HUES64 (cell line): Measurements from ENCODE around the gene AKAP11.

Experiments used
- H3K27ac ChIP-seq: 2 replicates; pipeline ENCODE4 v1.7.0; 2013; ENCODE audit warnings: low read depth, low read length, inconsistent platforms
- H3K27me3 ChIP-seq: 2 replicates; pipeline ENCODE4 v1.6.1; 2013; ENCODE audit warnings: mild to moderate bottlenecking, low read length; ENCODE audit not compliant: insufficient read depth
- H3K36me3 ChIP-seq: 2 replicates; pipeline ENCODE4 v1.6.1; 2013; ENCODE audit warnings: mild to moderate bottlenecking, low read length; ENCODE audit not compliant: insufficient read depth
- H3K4me1 ChIP-seq: 2 replicates; pipeline ENCODE4 v1.6.1; 2013; ENCODE audit warnings: mild to moderate bottlenecking, low read length, moderate library complexity; ENCODE audit not compliant: insufficient read depth
- H3K4me3 ChIP-seq: 2 replicates; pipeline ENCODE4 v1.5.1; 2013; ENCODE audit warnings: mild to moderate bottlenecking, low read length, moderate library complexity
- H3K9ac ChIP-seq: 2 replicates; pipeline ENCODE4 v1.6.1; 2013; ENCODE audit warnings: mild to moderate bottlenecking, low read depth, low read length
- H3K9me3 ChIP-seq: 2 replicates; pipeline ENCODE4 v1.6.1; 2013; ENCODE audit warnings: low read depth, low read length; ENCODE audit not compliant: insufficient read depth
- WGBS: fragments of 150-250, 120-280 bp; methylation state at CpG from one replicate; pipeline ENCODE4 v1.1.7; 2013; ENCODE audit warnings: missing lambda C conversion rate; 5-methylcytosine and 5-hydroxymethylcytosine counted together

The AKAP11 gene

GRCh38 chr13:42312817-42313431 is 41.0 kb downstream of the AKAP11 start:
- no peak overlapping the region for H3K4me3 ChIP-seq
- no peak overlapping the region for H3K9ac ChIP-seq
- peaks cover 53% of the 10 kb centered on the region for H3K36me3 ChIP-seq
- H3K4me1 ChIP-seq, result no peaks in the 10 kb centered on the region
- H3K9me3 ChIP-seq, result no peaks in the 10 kb centered on the region
- WGBS, result 95% methylated on average over 2 of the region's 2 CpGs
- H3K27me3 ChIP-seq, result no peaks in the 10 kb centered on the region
- H3K27ac ChIP-seq, result no peak overlapping the region

DNA sequence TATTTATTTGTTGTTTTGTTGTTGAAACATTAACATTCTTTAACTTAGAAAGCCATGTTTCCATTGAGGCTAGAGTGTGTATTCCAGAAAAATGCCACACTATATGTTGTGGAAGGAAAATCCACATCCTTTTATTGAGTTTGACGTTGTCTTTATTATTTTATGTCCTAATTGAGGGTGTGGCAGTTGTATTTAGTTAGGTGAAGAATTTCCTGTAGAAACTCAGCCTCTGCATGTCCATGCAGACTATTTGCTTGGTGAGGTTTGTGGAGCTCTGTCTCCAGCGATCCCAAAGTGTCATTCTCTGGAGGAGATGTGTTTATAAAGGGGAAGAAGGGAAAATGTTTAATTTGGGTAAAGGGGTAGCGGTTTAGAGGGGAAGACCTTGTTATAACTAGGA is 46.6 kb downstream of the AKAP11 start:
- no peak overlapping the region for H3K4me3 ChIP-seq
- H3K9me3 ChIP-seq, result no peaks in the 10 kb centered on the region
- 82% methylated on average over 3 of the region's 3 CpGs for WGBS
- no peak overlapping the region for H3K27ac ChIP-seq
- peaks cover 27% of the 10 kb centered on the region for H3K4me1 ChIP-seq
- H3K27me3 ChIP-seq, result no peaks in the 10 kb centered on the region
- H3K36me3 ChIP-seq, result peaks cover 18% of the 10 kb centered on the region
- no peak overlapping the region for H3K9ac ChIP-seq

DNA sequence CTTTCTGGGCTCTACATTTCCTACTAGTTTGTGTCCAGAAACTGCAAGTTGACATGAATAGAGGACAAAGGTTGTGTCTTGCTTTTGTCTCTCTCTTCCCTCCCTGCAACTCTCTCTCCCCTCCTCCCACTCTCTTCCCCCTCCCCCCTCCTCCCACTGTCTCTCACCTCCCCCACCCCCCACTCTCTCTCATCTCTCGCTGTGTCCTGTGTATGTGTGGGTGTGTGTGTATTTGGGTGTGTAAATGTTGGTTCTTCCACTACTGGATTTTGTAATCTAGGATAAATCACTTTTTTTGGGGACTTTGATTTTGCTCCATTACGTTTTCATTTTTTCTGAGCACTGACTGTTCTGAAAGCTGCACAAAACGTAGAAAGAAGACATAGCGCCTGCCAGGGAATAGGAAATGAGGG is 48.4 kb downstream of the AKAP11 start:
- WGBS, result 52% methylated on average over 4 of the region's 4 CpGs
- Histone ChIP-seq H3K27me3 (no peaks in the 10 kb centered on the region), H3K4me3 (peak overlapping the region; percentile 19; the same call in 1 of the 2 replicates), H3K4me1 (peaks cover 27% of the 10 kb centered on the region), H3K9me3 (no peaks in the 10 kb centered on the region), H3K9ac (peak overlapping the region; percentile 39; the same call in 1 of the 2 replicates), H3K27ac (peak overlapping the region; percentile 54; the same call in 1 of the 2 replicates), H3K36me3 (peaks cover 12% of the 10 kb centered on the region)

DNA sequence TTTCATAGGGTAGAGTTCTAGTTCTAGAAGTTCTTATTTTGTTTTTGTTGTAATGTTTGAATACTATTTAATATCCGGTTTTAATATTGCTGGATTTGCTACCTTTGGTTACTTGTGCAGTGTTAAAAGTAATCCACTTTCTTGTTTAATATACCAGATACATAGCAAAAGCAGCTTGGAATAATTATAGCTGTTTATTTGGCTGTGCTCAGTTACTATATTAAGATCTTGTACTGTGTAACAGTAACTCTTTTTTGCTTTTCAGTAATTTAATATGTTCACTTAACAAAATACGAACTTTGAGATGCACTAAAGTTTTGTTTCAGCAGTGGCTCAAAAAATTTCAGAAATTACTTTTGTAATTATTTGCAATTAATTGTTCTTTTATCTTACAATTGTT is 50.9 kb downstream of the AKAP11 start:
- no peak overlapping the region for H3K27ac ChIP-seq
- H3K4me3 ChIP-seq, result no peak overlapping the region
- H3K4me1 ChIP-seq, result peaks cover 27% of the 10 kb centered on the region
- H3K27me3 ChIP-seq, result no peaks in the 10 kb centered on the region
- H3K36me3 ChIP-seq, result peaks cover 8% of the 10 kb centered on the region
- no peaks in the 10 kb centered on the region for H3K9me3 ChIP-seq
- WGBS, result 100% methylated on average over 2 of the region's 2 CpGs
- H3K9ac ChIP-seq, result no peak overlapping the region

GRCh38 chr13:42324704-42325103 is 52.8 kb downstream of the AKAP11 start:
- Histone ChIP-seq H3K4me3 (no peak overlapping the region), H3K27ac (no peak overlapping the region), H3K4me1 (peaks cover 13% of the 10 kb centered on the region), H3K9me3 (no peaks in the 10 kb centered on the region), H3K27me3 (no peaks in the 10 kb centered on the region), H3K36me3 (peaks cover 3% of the 10 kb centered on the region; the same call in 1 of the 2 replicates), H3K9ac (no peak overlapping the region)

GRCh38 chr13:42327725-42328124 is 55.8 kb downstream of the AKAP11 start:
- Histone ChIP-seq H3K4me1 (no peaks in the 10 kb centered on the region), H3K27me3 (no peaks in the 10 kb centered on the region), H3K9me3 (no peaks in the 10 kb centered on the region), H3K9ac (no peak overlapping the region), H3K27ac (no peak overlapping the region), H3K4me3 (no peak overlapping the region), H3K36me3 (peaks cover 3% of the 10 kb centered on the region; the same call in 1 of the 2 replicates)

DNA sequence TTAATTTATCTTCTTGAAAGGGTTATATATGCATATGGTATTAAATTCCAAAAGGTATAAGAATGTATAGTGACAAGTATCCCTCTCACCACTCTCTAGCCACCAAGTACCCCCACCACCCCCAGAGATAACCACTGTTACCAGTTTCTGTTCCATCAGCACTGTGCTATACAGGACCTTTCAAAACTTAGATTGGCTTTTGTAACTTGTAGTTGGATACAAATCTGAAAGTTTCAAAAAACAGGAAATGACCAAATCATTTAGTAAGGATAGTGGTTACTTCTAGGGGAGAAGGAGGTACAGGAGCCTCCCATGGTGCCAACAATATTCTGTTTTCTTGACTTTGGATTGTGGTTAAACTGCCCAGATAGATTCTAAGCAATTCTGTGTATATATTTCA is 56.7 kb downstream of the AKAP11 start:
- Histone ChIP-seq H3K4me1 (no peaks in the 10 kb centered on the region), H3K9me3 (no peaks in the 10 kb centered on the region), H3K4me3 (no peak overlapping the region), H3K27me3 (no peaks in the 10 kb centered on the region), H3K27ac (no peak overlapping the region), H3K36me3 (no peaks in the 10 kb centered on the region), H3K9ac (no peak overlapping the region)

DNA sequence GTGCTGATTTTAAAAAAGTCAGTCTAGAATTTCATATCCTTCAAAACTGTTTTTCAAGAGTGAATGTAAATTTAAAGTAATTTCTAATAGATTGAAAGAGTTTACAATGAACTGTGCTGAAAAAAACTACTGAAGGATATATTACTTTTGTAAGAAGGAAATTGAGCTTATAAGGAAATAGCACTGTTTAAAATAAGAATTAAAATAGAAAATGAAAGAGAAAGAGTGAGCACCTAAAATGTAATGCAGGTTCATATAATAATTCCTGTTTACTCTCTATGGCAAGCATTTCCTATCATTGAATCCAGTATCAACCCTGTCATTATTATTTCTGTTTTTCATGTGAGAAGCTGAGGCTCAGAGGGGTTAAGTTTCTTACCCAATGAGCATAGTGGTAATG is 57.3 kb downstream of the AKAP11 start:
- H3K27ac ChIP-seq, result no peak overlapping the region
- H3K36me3 ChIP-seq, result no peaks in the 10 kb centered on the region
- H3K9ac ChIP-seq, result no peak overlapping the region
- no peak overlapping the region for H3K4me3 ChIP-seq
- no peaks in the 10 kb centered on the region for H3K4me1 ChIP-seq
- H3K9me3 ChIP-seq, result no peaks in the 10 kb centered on the region
- no peaks in the 10 kb centered on the region for H3K27me3 ChIP-seq

DNA sequence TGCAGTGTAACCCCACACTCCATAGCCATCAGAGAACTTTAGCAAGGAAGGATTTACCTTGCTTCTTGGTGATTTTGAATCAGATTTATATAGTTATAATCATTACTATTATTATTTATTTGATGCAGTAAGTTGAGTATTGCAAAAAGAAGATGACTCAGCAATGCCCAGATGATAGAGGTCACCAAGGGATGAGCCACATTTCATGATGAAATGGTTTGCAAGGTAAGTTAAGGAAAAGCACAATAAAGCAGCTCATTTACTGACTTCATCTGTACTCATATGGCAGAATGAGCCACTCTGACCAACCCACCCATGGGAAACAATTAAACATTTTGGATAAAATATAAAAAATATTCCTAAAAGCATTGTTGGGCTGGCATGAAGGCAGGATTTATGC is 59.1 kb downstream of the AKAP11 start:
- no peak overlapping the region for H3K9ac ChIP-seq
- H3K27ac ChIP-seq, result no peak overlapping the region
- H3K4me1 ChIP-seq, result no peaks in the 10 kb centered on the region
- H3K36me3 ChIP-seq, result no peaks in the 10 kb centered on the region
- no peaks in the 10 kb centered on the region for H3K27me3 ChIP-seq
- no peaks in the 10 kb centered on the region for H3K9me3 ChIP-seq
- H3K4me3 ChIP-seq, result no peak overlapping the region

DNA sequence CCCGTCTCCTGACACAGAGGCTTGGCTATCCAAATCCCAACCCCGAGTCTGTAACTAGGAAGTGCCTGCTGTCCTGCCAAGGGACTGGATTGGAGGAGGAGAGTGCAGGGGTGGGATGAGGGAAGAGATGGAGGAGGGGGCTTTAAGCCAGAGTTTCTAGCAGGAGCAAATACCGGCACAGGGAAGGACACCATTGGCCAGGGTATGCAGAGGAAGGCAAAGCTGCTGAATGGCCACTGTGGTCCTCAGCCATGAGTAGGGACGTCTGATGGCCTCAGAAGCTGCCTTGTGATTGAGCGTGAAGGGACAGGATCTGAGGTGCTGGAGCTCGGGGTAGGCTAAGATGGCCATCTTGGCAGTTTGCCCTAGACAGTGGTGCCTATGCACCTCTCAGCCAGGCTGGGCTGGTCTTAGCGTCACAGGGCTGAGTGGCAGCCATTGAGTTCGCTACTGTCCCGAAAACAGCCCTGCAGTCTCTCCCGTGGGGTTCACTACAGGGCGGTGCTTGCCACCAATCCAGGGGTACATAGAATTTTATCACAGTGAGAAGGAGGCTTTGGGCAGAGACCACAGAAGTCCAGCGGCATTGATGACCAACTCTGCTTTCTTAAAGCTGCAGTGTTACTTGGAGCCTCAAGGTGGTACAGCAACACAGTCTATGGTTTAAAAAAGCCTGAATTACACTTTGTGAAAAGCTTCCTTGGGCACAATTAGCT is 61.8 kb downstream of the AKAP11 start:
- 78% methylated on average over 12 of the region's 12 CpGs for WGBS
- Histone ChIP-seq H3K9me3 (no peaks in the 10 kb centered on the region), H3K36me3 (no peaks in the 10 kb centered on the region), H3K4me3 (no peak overlapping the region), H3K27me3 (no peaks in the 10 kb centered on the region), H3K4me1 (no peaks in the 10 kb centered on the region), H3K27ac (no peak overlapping the region), H3K9ac (no peak overlapping the region)

DNA sequence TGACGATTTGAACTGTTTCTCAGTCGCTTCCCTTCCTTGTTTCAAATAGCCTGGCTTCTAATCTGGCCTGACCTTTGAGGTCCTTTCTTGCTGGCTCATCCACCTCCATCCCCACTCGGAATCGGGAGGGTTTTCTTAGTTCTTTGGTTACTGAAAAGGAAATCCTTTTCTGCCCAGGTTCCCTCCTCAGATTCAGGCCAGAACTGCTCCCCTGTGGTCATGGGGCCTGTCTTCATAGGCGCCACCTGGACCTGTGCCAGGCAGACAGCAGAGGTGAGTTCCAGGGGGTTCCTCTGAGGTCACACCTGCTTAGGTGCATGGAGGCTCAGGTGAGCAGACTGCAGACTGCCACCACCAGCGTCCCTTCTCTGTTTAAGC is 62.4 kb downstream of the AKAP11 start:
- Histone ChIP-seq H3K9ac (no peak overlapping the region), H3K4me3 (no peak overlapping the region)
- 66% methylated on average over 6 of the region's 6 CpGs for WGBS

More for the DNA sequence above, 62.4 kb downstream of the AKAP11 start:
- H3K4me1 ChIP-seq, result no peaks in the 10 kb centered on the region
- H3K27ac ChIP-seq, result no peak overlapping the region
- no peaks in the 10 kb centered on the region for H3K36me3 ChIP-seq
- H3K9me3 ChIP-seq, result no peaks in the 10 kb centered on the region
- H3K27me3 ChIP-seq, result no peaks in the 10 kb centered on the region
